Esophagus (tissue), 2 donors: ENCODE measurements around the gene MUC4. TPM values are rescaled to one million over a fixed set of nuclear protein-coding genes. Genes with fewer than 3 reads are reported as not detected.
"Not testable (repeated sequence)": the region's sequence is repeated elsewhere in the genome, so short reads cannot be mapped to it uniquely, and the experiment has no call there.

Source experiments
- H3K27ac ChIP-seq, 2 donors: one replicate each; pipeline ENCODE4 v1.5.1; 2013; ENCODE audit warnings: low read depth in 2 of 2, mild to moderate bottlenecking in 2 of 2, inconsistent platforms in 1 of 2, low read length in 1 of 2, moderate library complexity in 1 of 2
- H3K27me3 ChIP-seq, 2 donors: one replicate each; pipeline ENCODE4 v1.6.1; 2013; ENCODE audit warnings: low read length in 2 of 2, control low read depth in 1 of 2, mild to moderate bottlenecking in 1 of 2; ENCODE audit not compliant: insufficient read depth in 2 of 2, control insufficient read depth in 1 of 2
- H3K36me3 ChIP-seq, 2 donors: one replicate each; pipeline ENCODE4 v1.6.1; 2013; ENCODE audit warnings: low read length in 1 of 2; ENCODE audit not compliant: control insufficient read depth in 2 of 2, insufficient read depth in 2 of 2
- H3K4me1 ChIP-seq, 2 donors: one replicate each; pipeline ENCODE4 v1.6.1; 2013; ENCODE audit warnings: low read length in 1 of 2; ENCODE audit not compliant: control insufficient read depth in 2 of 2, insufficient read depth in 2 of 2
- H3K4me3 ChIP-seq, 2 donors: one replicate each; pipeline ENCODE4 v1.5.1; 2013; ENCODE audit warnings: low read length in 2 of 2, mild to moderate bottlenecking in 2 of 2, low read depth in 1 of 2, moderate library complexity in 1 of 2
- H3K9me3 ChIP-seq, 2 donors: one replicate each; pipeline ENCODE4 v1.6.1; 2013; ENCODE audit warnings: mild to moderate bottlenecking in 2 of 2, low read depth in 1 of 2, low read length in 1 of 2, moderate library complexity in 1 of 2; ENCODE audit not compliant: control insufficient read depth in 2 of 2, insufficient read depth in 1 of 2
- WGBS, 2 donors: extraction: QIAGEN DNeasy Blood & Tissue Kit; methylation state at CpG; one replicate each; pipeline ENCODE4 v1.1.7; 2013; 5-methylcytosine and 5-hydroxymethylcytosine counted together
- polyA plus RNA-seq, 2 donors: library from polyadenylated mRNA; stranded (reverse); fragments of 200-250 nt; gene quantifications; one replicate each; pipeline ENCODE4 v1.2.3, GENCODE V29; 2013
- donor health status: healthy with polysubstance abuse.
- donor health status: Bipolar disorder and iron deficiency.

MUC4 gene
- polyA plus RNA-seq, 2 donors, result 15.6 to 17.4 TPM

DNA sequence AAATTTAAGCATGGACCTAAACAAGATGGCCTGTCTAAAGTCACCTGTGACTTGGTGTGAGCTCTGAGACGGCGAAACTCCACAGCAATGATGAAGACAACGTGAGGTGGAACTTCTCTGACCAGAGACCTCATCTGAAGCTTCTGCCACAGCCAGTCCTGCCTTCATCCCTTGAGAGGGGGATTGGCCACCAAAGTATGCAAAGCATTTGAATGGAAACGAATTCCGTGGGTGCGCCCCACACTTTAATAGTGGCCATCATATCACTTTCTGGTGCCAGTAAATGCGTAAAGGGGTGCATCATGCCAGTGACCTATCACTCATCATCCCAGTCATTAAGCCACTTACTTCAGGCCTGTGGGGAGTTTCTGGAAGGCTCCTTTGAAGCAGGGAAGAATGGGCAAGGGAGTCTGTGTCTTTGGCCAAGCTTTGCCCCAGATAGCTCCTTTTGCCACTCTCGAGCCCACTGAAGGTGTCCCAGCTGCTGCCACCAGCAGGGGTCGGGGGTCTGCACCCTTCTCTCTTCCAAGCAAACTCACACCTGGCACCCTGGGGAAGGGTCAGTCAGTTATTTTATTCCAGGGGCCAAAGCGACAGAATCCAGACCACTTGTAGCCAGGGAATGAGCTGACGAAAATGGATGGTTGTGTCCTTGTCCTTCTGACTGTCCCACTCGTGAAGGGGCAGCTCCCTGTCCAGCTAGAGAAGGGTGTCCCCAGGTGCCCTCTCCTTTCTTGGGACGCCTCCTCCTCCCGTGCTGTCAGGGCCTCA lies 73.3 kb downstream of the MUC4 start:
- 82 to 85% methylated on average over 14 of the region's 14 CpGs for WGBS, 2 donors
- Histone ChIP-seq H3K4me1 (no peaks in the 10 kb centered on the region), H3K4me3 (no peak overlapping the region), H3K27me3 (no peaks in the 10 kb centered on the region), H3K36me3 (peaks cover 5 to 8% of the 10 kb centered on the region in 2 donors), H3K27ac (no peak overlapping the region), H3K9me3 (peaks cover 0 to 4% of the 10 kb centered on the region in 2 donors)

DNA sequence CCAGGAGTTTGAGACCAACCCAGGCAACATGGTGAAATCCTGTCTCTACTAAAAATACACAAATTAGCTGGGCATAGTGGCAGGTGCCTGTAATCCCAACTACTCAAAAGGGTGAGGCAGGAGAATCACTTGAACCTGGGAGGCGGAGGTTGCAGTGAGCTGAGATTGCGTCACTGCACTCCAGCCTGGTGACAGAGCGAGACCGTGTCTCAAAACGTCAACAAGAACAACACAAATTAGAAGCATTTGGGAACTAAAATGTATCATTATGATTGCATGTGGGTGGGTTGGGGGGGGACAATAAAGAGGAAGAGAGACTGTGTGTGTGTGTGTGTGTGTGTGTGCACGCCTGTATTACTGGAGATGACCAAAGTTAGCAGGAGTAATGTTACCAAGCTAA lies 73.9 kb downstream of the MUC4 start:
- not testable (repeated sequence) for H3K27ac ChIP-seq, H3K4me3 ChIP-seq, H3K27me3 ChIP-seq, H3K9me3 ChIP-seq, H3K4me1 ChIP-seq
- peaks cover 5 to 12% of the 10 kb centered on the region in 2 donors for H3K36me3 ChIP-seq
- WGBS, 2 donors, result 80 to 90% methylated on average over 6 of the region's 6 CpGs

DNA sequence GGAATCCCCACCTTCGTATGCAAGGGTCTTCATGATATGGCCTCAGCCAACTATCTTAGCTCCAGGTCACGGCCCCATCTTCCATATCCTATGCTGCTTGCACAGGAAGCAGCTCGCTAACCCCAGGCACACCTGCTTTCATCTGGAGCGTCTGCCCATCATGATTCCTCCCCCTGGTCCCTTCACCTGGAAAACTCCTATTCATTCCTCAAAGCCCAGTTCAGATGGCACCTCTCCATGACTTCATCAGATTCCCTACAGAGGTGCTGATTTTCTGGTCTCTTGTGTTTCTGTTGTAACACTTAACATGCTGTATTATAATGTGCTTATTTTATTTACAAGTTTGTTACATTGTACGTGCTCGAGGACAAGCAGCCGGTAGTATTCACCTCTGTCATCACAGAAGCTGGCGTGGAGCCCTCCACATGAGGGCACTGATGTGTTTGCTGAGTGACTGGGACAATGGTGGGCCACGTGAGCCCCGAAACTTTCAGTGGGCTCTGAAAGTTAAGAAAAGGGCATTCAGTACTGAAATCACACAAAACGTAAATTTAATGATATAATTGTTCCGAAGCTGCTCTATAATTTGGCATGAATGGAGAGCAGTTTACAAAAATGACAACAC lies 74.8 kb downstream of the MUC4 start:
- H3K36me3 ChIP-seq, result peaks cover 5 to 12% of the 10 kb centered on the region in 2 donors
- WGBS, 2 donors, result 88 to 91% methylated on average over 12 of the region's 12 CpGs
- H3K27me3 ChIP-seq, result no peaks in the 10 kb centered on the region
- H3K27ac ChIP-seq, result no peak overlapping the region
- no peaks in the 10 kb centered on the region for H3K4me1 ChIP-seq
- H3K9me3 ChIP-seq, result peaks cover 0 to 4% of the 10 kb centered on the region in 2 donors
- no peak overlapping the region for H3K4me3 ChIP-seq

DNA sequence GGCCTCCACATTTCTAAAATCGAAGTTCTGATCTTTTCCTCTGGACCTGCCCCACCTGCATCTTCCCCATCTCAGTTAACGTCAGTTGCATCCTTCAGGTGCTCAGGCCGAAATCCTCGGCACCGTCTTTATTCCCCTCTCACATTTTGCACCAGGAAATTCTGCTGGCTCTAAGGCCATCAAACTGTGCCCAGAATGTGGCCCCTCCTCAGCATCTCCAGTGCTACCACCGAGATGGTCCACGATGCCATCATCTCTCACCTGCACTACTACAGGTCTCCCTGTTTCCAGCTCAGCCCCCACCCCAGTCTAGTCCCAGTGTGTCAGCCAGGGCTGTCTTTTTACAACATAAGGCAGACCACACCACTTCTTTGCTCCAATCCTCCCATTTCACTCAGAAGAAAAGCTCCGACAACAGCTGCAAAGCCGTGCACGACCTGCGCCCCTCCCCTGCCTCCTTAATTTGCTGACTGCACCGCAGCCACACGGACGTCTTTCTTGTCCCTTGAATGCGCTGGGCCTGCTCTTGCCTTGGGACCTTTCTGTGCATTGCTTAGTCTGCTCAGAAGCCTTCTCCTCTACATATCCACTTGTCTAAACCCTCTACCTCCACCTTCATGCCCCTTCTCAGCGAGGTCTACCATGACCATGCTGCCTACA lies 76.6 kb downstream of the MUC4 start:
- Histone ChIP-seq H3K27ac (no peak overlapping the region), H3K27me3 (no peaks in the 10 kb centered on the region), H3K4me3 (no peak overlapping the region), H3K4me1 (no peaks in the 10 kb centered on the region), H3K36me3 (peaks cover 5 to 20% of the 10 kb centered on the region in 2 donors), H3K9me3 (peaks cover 0 to 4% of the 10 kb centered on the region in 2 donors)
- WGBS, 2 donors, result 77 to 79% methylated on average over 16 of the region's 16 CpGs

DNA sequence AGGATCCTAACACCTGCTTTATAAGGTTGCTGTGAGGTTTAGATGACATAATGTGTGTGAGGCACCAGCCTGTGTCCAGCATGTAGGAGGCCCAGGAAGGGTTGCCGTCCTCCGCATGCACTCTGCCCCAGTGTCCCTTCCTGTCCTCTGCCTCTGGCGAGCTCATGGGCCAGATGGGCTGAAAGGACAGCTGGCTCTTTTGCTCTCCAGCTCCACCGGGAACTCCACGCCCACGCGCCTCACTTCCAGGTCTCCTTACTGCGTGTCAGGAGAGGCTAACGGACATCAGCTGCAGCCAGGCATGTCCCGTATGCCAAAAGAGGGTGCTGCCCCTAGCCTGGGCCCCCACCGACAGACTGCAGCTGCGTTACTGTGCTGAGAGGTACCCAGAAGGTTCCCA lies 78.8 kb downstream of the MUC4 start:
- H3K27me3 ChIP-seq, result no peaks in the 10 kb centered on the region
- H3K27ac ChIP-seq, result no peak overlapping the region
- WGBS, 2 donors, result 72 to 73% methylated on average over 12 of the region's 12 CpGs
- no peaks in the 10 kb centered on the region for H3K9me3 ChIP-seq
- peaks cover 5 to 20% of the 10 kb centered on the region in 2 donors for H3K36me3 ChIP-seq
- no peaks in the 10 kb centered on the region for H3K4me1 ChIP-seq
- H3K4me3 ChIP-seq, result no peak overlapping the region

DNA sequence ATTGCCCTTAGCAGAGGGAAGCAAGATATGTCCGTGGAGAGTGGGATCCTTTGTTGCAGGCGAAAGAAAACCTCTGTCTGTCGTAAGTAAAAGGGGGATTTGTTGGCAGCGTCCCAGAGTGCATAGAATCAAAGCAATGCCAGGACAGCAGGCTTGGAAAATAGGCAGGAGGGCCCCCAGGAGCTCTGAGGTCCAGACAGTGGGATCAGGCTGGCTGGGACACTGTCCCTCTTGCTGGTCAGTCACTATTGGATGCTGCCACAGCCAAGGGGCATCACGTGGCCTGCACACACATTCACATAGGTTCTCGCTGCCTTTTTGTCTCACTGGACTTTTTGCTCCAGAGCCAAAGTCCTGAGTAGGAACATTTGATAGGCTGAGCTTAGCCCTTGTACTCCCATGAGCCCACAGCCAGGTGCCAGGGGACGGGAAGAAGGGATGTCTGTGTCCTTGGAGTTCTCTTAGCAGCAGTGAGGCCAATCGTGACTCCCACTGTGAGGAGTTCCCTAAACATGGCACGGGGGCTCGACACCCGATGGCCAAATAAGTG lies 80.3 kb downstream of the MUC4 start:
- WGBS, 2 donors, result 93% methylated on average over 11 of the region's 11 CpGs
- Histone ChIP-seq H3K9me3 (no peaks in the 10 kb centered on the region), H3K27ac (no peak overlapping the region), H3K36me3 (peaks cover 5 to 18% of the 10 kb centered on the region in 2 donors), H3K27me3 (no peaks in the 10 kb centered on the region), H3K4me1 (no peaks in the 10 kb centered on the region), H3K4me3 (no peak overlapping the region)

DNA sequence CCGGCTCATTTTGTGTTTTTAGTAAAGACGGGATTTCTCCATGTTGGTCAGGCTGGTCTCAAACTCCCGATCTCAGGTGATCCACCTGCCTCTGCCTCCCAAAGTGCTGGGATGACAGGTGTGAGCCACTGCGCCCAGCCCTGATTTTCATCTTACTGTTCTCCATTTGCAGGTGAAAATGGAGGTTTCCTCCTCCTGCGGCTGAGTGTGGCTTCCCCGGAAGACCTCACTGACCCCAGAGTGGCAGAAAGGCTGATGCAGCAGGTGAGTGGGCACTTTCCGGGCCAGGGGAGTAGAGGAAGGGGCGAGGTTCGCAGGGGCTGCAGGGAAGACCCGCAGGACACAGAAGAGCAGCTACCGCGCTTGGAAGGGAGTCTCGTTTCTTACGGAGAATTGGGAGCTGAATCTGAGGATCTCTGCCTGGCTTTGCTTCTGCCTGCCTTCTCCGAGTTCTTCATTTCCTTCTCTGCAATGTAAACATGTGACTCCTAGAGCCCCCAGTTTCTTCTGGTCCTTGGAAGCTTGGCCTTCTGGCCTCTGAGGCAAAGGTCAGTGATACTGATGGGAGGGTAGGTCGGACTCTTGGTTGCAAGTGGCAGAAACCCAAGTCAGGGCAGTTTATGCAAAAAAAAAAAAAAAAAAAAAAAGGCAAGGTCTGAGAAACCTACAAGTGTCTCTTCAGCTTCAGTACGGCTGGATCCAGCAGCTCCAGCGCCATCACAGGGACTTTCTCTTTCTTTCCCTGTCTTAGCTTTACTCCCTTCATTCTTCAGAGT lies 82.1 kb downstream of the MUC4 start:
- Histone ChIP-seq H3K36me3 (peaks cover 0 to 14% of the 10 kb centered on the region in 2 donors), H3K27ac (no peak overlapping the region)
- WGBS, 2 donors, result 84 to 88% methylated on average over 18 of the region's 18 CpGs

DNA sequence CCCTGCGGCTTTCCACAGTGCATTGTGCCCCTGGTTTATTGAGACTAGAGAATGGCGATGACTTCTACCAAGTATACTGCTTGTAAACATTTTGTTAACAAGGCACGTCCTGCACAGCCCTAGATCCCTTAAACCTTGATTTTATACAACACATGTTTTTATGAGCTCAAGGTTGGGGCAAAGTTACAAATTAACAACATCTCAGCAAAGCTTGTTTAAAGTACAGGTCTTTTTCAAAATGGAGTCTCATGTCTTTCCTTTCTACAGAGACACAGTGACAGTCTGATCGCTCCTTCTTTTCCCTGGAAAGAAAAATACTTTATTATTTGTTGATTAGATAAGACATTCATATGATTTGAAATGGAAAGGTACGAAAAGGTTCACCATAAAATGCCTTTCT lies 82.9 kb downstream of the MUC4 start:
- peaks cover 0 to 14% of the 10 kb centered on the region in 2 donors for H3K36me3 ChIP-seq
- H3K27ac ChIP-seq, H3K9me3 ChIP-seq, H3K4me1 ChIP-seq, H3K27me3 ChIP-seq, H3K4me3 ChIP-seq: not testable (repeated sequence)
- WGBS, 2 donors, result 85 to 88% methylated on average over 3 to 4 of the region's 5 CpGs

More for the DNA sequence above, 82.1 kb downstream of the MUC4 start:
- H3K27me3 ChIP-seq, result no peaks in the 10 kb centered on the region
- H3K4me1 ChIP-seq, result no peaks in the 10 kb centered on the region
- H3K9me3 ChIP-seq, result no peaks in the 10 kb centered on the region
- H3K4me3 ChIP-seq, result no peak overlapping the region

DNA sequence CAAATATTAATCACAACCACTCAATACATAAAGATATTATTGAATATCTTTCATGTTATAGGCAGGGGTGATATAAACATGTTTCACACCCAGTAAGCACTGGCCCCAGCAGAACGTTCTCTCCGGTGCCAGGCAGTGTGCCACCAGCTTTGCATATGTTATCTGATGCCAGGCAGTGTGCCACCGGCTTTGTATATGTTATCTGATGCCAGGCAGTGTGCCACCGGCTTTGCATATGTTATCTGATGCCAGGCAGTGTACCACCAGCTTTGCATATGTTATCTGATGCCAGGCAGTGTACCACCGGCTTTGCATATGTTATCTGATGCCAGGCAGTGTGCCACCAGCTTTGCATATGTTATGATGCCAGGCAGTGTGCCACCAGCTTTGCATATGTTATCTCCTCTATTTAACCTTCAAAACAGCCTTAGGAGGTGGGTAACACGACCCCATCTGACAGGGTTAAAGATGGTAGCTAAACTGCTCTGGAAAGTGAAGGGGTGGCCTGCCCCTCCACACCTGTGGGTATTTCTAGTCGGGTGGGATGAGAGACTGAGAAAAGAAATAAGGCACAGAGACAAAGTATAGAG lies 84.0 kb downstream of the MUC4 start:
- WGBS, 2 donors, result 27 to 36% methylated on average over 7 of the region's 7 CpGs
- Histone ChIP-seq H3K4me3 (peak overlapping the region; percentile 10 to 36), H3K27ac (no peak overlapping the region)

More for the DNA sequence above, 84.0 kb downstream of the MUC4 start:
- H3K4me1 ChIP-seq, result no peaks in the 10 kb centered on the region
- H3K9me3 ChIP-seq, result no peaks in the 10 kb centered on the region
- no peaks in the 10 kb centered on the region for H3K27me3 ChIP-seq
- peaks cover 0 to 10% of the 10 kb centered on the region in 2 donors for H3K36me3 ChIP-seq
